PFSK-1 (cell line): ENCODE data around the gene SLC43A3.

Experiments used
- POLR2AphosphoS5 ChIP-seq: IDR thresholded peaks from 2 replicates; pipeline ENCODE4 v1.6.1; 2012; ENCODE audit warnings: low read depth, mild to moderate bottlenecking, control low read depth, low read length, moderate library complexity
- REST ChIP-seq, 2 experiments: IDR thresholded peaks; 2 replicates each; pipeline versions ENCODE4 v1.6.1 to v1.8.0; 2011 to 2012; ENCODE audit warnings: low read depth in 2 of 2, low read length in 2 of 2, control low read depth in 1 of 2, inconsistent platforms in 1 of 2, mild to moderate bottlenecking in 1 of 2, moderate library complexity in 1 of 2; ENCODE audit not compliant: insufficient read depth in 1 of 2
- TAF1 ChIP-seq: IDR thresholded peaks from 2 replicates; pipeline ENCODE4 v1.6.1; 2012; ENCODE audit warnings: low read length, control low read depth, borderline replicate concordance; ENCODE audit not compliant: insufficient read depth

- no peak for TF ChIP-seq POLR2AphosphoS5
- TF ChIP-seq TAF1: no peak
- TF ChIP-seq REST (IDR thresholded peaks at IDR 0.05; ENCODE audit: insufficient read depth in 1 of 2, low read depth in 2 of 2, low read length in 2 of 2): no peak
Observed at GRCh38 chr11:57460758-57461749, 34.1 kb upstream of the SLC43A3 start.
